ENCODE data around the gene CIART.
"Not testable (repeated sequence)": the region's sequence is repeated elsewhere in the genome, so short reads cannot be mapped to it uniquely, and the experiment has no call there.

The CIART gene

GRCh38 chr1:150311762-150312161, 29.4 kb downstream of the CIART start:
- DNase-seq: peak; percentile 41 to 53

GRCh38 chr1:150314691-150315090, 32.3 kb downstream of the CIART start:
- DNase-seq: not testable (repeated sequence)

DNA sequence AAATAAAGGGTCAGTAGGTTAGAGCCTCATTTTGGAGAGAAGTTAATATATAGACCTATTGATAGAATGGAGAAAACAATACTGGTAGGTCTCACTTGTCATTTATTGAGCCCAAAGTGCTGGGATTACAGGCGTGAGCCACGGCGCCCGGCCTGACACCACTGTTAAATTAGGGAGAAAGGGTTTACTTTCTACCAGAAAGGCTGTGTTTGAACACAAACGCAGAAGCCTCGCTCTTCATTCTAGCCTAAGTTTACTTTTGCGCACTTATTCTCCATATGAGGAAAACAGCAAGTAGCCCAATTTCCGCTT, 38.3 kb downstream of the CIART start:
- DNase-seq: no peak

GRCh38 chr1:150321826-150322166, 39.4 kb downstream of the CIART start:
- peak in 1 of 2 experiments; percentile 47 for DNase-seq

DNA sequence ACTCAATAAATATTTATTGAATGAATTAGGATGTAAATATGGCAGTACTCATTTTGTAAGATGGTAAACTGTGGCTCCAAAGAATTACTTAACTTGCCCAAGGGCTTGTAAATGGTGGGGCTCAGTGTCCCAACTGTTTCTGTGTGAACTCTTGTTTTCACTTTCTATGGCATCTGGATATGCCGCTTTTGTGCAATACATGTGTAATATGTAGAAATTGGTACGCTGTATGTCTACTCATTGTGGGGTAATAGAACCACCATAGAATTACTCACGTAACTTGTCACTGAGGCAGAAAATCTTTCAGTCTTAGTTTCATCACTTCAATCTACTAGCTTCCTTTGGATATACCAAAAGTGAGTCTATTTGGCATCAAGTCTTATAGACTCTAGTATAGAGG, 40.0 kb downstream of the CIART start:
- DNase-seq: no peak

DNA sequence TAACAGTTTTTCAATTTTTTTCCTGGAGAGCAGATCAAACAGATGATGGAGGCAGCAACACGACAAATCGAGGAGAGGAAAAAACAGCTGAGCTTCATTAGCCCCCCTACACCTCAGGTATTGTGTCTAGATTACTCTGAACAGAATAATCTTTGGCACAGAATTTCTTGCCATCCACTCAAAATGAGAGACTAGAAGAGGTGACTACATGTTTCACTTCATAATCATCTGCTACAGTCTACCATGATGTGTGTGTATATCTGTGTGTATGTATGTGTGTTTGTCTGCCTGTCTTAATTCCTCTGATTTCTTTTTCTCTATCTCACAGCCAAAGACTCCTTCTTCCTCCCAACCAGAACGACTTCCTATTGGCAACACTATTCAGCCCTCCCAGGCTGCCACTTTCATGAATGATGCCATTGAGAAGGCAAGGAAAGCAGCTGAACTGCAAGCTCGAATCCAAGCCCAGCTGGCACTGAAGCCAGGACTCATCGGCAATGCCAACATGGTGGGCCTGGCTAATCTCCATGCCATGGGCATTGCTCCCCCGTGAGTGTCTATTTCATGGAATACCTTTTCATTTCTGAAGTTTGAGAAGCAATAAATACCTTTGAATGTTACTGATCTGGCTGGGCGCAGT, 50.4 kb downstream of the CIART start:
- DNase-seq: no peak
